SK-N-SH (cell line): Measurements from ENCODE around the gene ACSS1. TPM values are rescaled to one million over a fixed set of nuclear protein-coding genes. Genes with fewer than 3 reads are reported as not detected.

Experiments used
- CTCF ChIA-PET: fragments of 300-600, 350-600 bp; formaldehyde crosslinking; extraction: SDS; loops from one replicate; lab custom pipeline; 2021; lab: Yijun Ruan, JAX
- POLR2A ChIA-PET: fragments of 350-600 bp; sonication (Branson Sonifier 250); formaldehyde crosslinking; extraction: SDS; loops from one replicate; lab custom pipeline; 2020; ENCODE audit warnings: antibody characterized with exemption, inconsistent platforms; lab: Yijun Ruan, JAX
- DNase-seq: peaks from one replicate; pipeline ENCODE4 v3.0.0; 2012
- H2AFZ ChIP-seq: fragments of 200-600 bp; sonication (generic); 2 replicates; pipeline ENCODE4 v1.8.1; 2016; ENCODE audit warnings: antibody characterized with exemption, mild to moderate bottlenecking, low read depth
- H3F3A ChIP-seq: fragments of 200-600 bp; sonication (generic); replicated peaks from 2 replicates; pipeline ENCODE3; 2016; ENCODE audit warnings: antibody characterized with exemption, mild to moderate bottlenecking; ENCODE audit not compliant: insufficient read depth
- H3K27ac ChIP-seq, 2 experiments: fragments of 200-500 bp in 1 of 2; fragments of 200-600 bp in 1 of 2; sonication (Bioruptor generic) in 1 of 2; sonication (generic), shearing (Covaris generic) in 1 of 2; 2 replicates each; pipeline versions ENCODE4 v1.5.1 to v1.6.1; 2014 to 2016; ENCODE audit warnings: low read depth in 2 of 2, inconsistent platforms in 1 of 2, low read length in 1 of 2, mild to moderate bottlenecking in 1 of 2, mixed read lengths in 1 of 2
- H3K27me3 ChIP-seq: fragments of 200-600 bp; sonication (generic), shearing (Covaris generic); 2 replicates; pipeline ENCODE4 v1.6.1; 2016; ENCODE audit warnings: mixed run types; ENCODE audit not compliant: insufficient read depth
- H3K36me3 ChIP-seq, 2 experiments: fragments of 200-500 bp in 1 of 2; fragments of 200-600 bp in 1 of 2; sonication (Bioruptor generic) in 1 of 2; sonication (generic) in 1 of 2; replicated peaks in 1 of 2; 2 replicates each; pipeline versions ENCODE3 to v1.5.1; 2014 to 2016; ENCODE audit warnings: low read length in 1 of 2, mild to moderate bottlenecking in 1 of 2; ENCODE audit not compliant: insufficient read depth in 2 of 2, control insufficient read depth in 1 of 2
- H3K4me1 ChIP-seq, 2 experiments: fragments of 200-500 bp in 1 of 2; fragments of 200-600 bp in 1 of 2; sonication (Bioruptor generic) in 1 of 2; sonication (generic), shearing (Covaris generic) in 1 of 2; 2 replicates each; pipeline versions ENCODE4 v1.5.1 to v1.6.1; 2014 to 2016; ENCODE audit warnings: low read depth in 1 of 2, low read length in 1 of 2, mixed run types in 1 of 2; ENCODE audit not compliant: insufficient read depth in 2 of 2, control insufficient read depth in 1 of 2
- H3K4me2 ChIP-seq: fragments of 200-600 bp; sonication (generic), shearing (Covaris generic); 2 replicates; pipeline ENCODE4 v1.6.1; 2017; ENCODE audit warnings: mixed run types
- H3K4me3 ChIP-seq, 2 experiments: fragments of 200-500 bp in 1 of 2; fragments of 200-600 bp in 1 of 2; sonication (Bioruptor generic) in 1 of 2; sonication (generic), shearing (Covaris generic) in 1 of 2; 2 replicates each; pipeline versions ENCODE4 v1.5.1 to v1.8.1; 2014 to 2016; ENCODE audit warnings: low read depth in 2 of 2, inconsistent platforms in 1 of 2, low read length in 1 of 2, mild to moderate bottlenecking in 1 of 2, mixed read lengths in 1 of 2, moderate library complexity in 1 of 2
- H3K79me2 ChIP-seq: fragments of 200-600 bp; sonication (generic); 2 replicates; pipeline ENCODE4 v1.8.1; 2017; ENCODE audit warnings: mild to moderate bottlenecking; ENCODE audit not compliant: insufficient read depth
- H3K9ac ChIP-seq: fragments of 200-600 bp; sonication (generic); 2 replicates; pipeline ENCODE4 v1.6.1; 2017; ENCODE audit warnings: mixed run types
- H3K9me2 ChIP-seq: fragments of 200-600 bp; sonication (generic); 2 replicates; pipeline ENCODE4 v1.6.1; 2017; ENCODE audit warnings: mixed run types
- H3K9me3 ChIP-seq: fragments of 200-600 bp; sonication (generic); 2 replicates; pipeline ENCODE4 v1.6.1; 2017; ENCODE audit warnings: mixed run types, mild to moderate bottlenecking, moderate library complexity
- H4K20me1 ChIP-seq: fragments of 200-600 bp; sonication (generic); 2 replicates; pipeline ENCODE4 v1.6.1; 2017; ENCODE audit warnings: mild to moderate bottlenecking, mixed run types; ENCODE audit not compliant: insufficient read depth
- FOXJ3 ChIP-seq: sonication (generic); formaldehyde crosslinking; IDR thresholded peaks from 2 replicates; pipeline ENCODE4 v1.5.1; 2020; ENCODE audit warnings: mild to moderate bottlenecking, missing genetic modification reagents
- FOXM1 ChIP-seq: IDR thresholded peaks from 2 replicates; pipeline ENCODE4 v1.4.0; 2012; ENCODE audit warnings: low read depth, mild to moderate bottlenecking
- GABPA ChIP-seq: IDR thresholded peaks from 2 replicates; pipeline ENCODE4 v1.4.0; 2012; ENCODE audit warnings: low read depth, mild to moderate bottlenecking
- JUND ChIP-seq: IDR thresholded peaks from 2 replicates; pipeline ENCODE4 v1.4.0; 2012
- MEF2A ChIP-seq: IDR thresholded peaks from 2 replicates; pipeline ENCODE4 v1.4.0; 2012; ENCODE audit warnings: low read depth, borderline replicate concordance
- NRF1 ChIP-seq: IDR thresholded peaks from 2 replicates; pipeline ENCODE4 v1.6.1; 2012; ENCODE audit warnings: low read depth, mild to moderate bottlenecking, low read length
- POLR2AphosphoS5 ChIP-seq: IDR thresholded peaks from 2 replicates; pipeline ENCODE4 v1.6.1; 2012; ENCODE audit warnings: low read depth, low read length
- RAD21 ChIP-seq: IDR thresholded peaks from 2 replicates; pipeline ENCODE4 v1.6.1; 2012; ENCODE audit warnings: mild to moderate bottlenecking, low read length
- RCOR1 ChIP-seq: fragments of 150-350 bp; IDR thresholded peaks from 2 replicates; pipeline ENCODE4 v1.6.1; 2017; ENCODE audit warnings: antibody characterized with exemption, low read length
- RFX5 ChIP-seq: IDR thresholded peaks from 2 replicates; pipeline ENCODE4 v1.6.1; 2012; ENCODE audit warnings: mild to moderate bottlenecking, improper control_type of control experiment, low read length
- SMC3 ChIP-seq: IDR thresholded peaks from 2 replicates; pipeline ENCODE4 v1.6.1; 2012; ENCODE audit warnings: low read depth, low read length, improper control_type of control experiment
- TAF1 ChIP-seq: IDR thresholded peaks from 2 replicates; pipeline ENCODE4 v1.6.1; 2012; ENCODE audit warnings: low read depth, mild to moderate bottlenecking, low read length, moderate library complexity, borderline replicate concordance
- TCF12 ChIP-seq: IDR thresholded peaks from 2 replicates; pipeline ENCODE4 v1.4.0; 2012
- TEAD4 ChIP-seq: IDR thresholded peaks from 2 replicates; pipeline ENCODE4 v1.4.0; 2012; ENCODE audit warnings: mild to moderate bottlenecking, borderline replicate concordance; ENCODE audit not compliant: insufficient read depth
- WGBS: methylation state at CpG from one replicate; pipeline ENCODE4 v1.1.6; 2017; ENCODE audit warnings: low lambda C conversion rate; 5-methylcytosine and 5-hydroxymethylcytosine counted together
- polyA plus RNA-seq, 3 experiments: library from polyadenylated mRNA; depleted of rRNA; stranded (reverse); fragments of >200 nt; gene quantifications; 2 replicates each; pipeline ENCODE4 v1.2.3, GENCODE V29; 2012
- TF ChIP-seq, protein P1 (sequence below): fragments of 200-600 bp; sonication (generic); IDR thresholded peaks from 2 replicates; pipeline ENCODE4 v1.6.1; 2017; ENCODE audit warnings: antibody characterized with exemption, mild to moderate bottlenecking, moderate library complexity
- TF ChIP-seq, protein P2 (sequence below): fragments of 150-350 bp; IDR thresholded peaks from 2 replicates; pipeline ENCODE4 v1.6.1; 2016; ENCODE audit warnings: mild to moderate bottlenecking, low read depth, low read length
- TF ChIP-seq, protein P3 (sequence below): IDR thresholded peaks from 2 replicates; pipeline ENCODE4 v1.4.0; 2012; ENCODE audit warnings: low read depth, borderline replicate concordance
- TF ChIP-seq, protein P4 (sequence below): fragments of 150-350 bp; IDR thresholded peaks from 2 replicates; pipeline ENCODE4 v1.6.1; 2017; ENCODE audit warnings: antibody characterized with exemption, low read length, low read depth, borderline replicate concordance

ACSS1 gene
- polyA plus RNA-seq, 1 of the 3 experiments (the other 2 are of a cell fraction): 2.0 TPM

DNA sequence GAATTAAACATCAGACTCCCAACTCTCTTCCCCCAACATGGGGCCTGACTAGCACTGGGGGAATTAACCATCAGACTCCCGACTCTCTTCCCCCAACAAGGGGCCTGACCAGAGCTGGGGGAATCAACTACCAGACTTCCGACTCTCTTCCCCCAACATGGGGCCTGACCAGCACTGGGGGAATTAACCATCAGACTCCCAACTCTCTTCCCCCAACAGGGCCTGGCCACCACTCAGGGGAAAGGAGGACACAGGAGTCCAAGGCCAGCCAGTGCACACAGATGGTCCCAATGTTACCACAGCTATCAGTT, 95.8 kb downstream of the ACSS1 start:
- DNase-seq: no peak
- Histone ChIP-seq H2AFZ (no peak overlapping the region), H3K36me3 (peaks cover 10 to 62% of the 10 kb centered on the region in 2 experiments), H3K4me3 (no peak overlapping the region), H3K9me3 (no peaks in the 10 kb centered on the region), H3K79me2 (no peaks in the 10 kb centered on the region), H3K9me2 (no peaks in the 10 kb centered on the region), H3K27me3 (no peaks in the 10 kb centered on the region), H3F3A (no peaks in the 10 kb centered on the region), H4K20me1 (no peaks in the 10 kb centered on the region), H3K9ac (no peak overlapping the region), H3K27ac (no peak overlapping the region), H3K4me1 (no peaks in the 10 kb centered on the region), H3K4me2 (no peak overlapping the region)
- 88% methylated on average over 2 of the region's 2 CpGs for WGBS
- TF ChIP-seq TAF1 (no peak), SMC3 (no peak)
- ChIA-PET POLR2A (no interaction called here), CTCF (interaction anchor here (1.5 kb wide), 1 partner anchor 32 kb away, joined by 4 read pairs; no protein-coding TSS in a partner anchor)

DNA sequence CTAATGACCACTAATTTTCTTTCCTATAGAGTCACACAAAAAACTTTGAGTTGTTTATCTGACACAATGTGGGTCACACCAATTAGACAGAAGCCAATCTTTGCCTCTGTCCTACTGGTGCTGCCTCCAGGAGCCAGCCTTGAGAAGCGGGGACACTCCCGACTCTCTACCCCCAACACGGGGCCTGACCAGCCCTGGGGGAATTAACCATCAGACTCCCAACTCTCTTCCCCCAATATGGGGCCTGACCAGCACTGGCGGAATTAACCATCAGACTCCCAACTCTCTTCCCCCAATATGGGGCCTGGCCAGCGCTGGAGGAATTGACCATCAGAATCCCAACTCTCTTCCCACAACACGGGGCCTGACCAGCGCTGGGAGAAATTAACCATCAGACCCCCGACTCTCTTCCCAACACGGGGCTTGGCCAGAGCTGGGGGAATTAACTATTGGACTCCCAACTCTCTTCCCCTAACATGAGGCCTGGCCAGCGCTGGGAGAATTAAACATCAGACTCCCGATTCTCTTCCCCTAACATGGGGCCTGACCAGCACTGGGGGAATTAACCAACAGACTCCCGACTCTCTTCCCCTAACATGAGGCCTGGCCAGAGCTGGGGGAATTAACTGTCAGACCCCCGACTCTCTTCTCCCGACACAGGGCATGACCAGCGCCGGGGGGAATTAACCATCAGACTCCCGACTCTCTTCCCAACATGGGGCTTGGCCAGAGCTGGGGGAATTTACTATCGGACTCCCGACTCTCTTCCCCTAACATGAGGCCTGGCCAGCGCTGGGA, 96.4 kb downstream of the ACSS1 start:
- CTCF ChIA-PET: interaction anchor here (1.5 kb wide), 1 partner anchor 33 kb away, joined by 4 read pairs; no protein-coding TSS in a partner anchor
- no peak for DNase-seq
- POLR2A ChIA-PET: no interaction called here
- TF ChIP-seq RCOR1 (no peak), TCF12 (no peak), NRF1 (no peak), RAD21 (no peak), FOXJ3 (CRISPR knock-in tag) (no peak), RFX5 (no peak), TEAD4 (no peak), FOXM1 (no peak), JUND (no peak), MEF2A (no peak), GABPA (no peak), SMC3 (no peak), POLR2AphosphoS5 (no peak)
- TF ChIP-seq, protein P1, sequence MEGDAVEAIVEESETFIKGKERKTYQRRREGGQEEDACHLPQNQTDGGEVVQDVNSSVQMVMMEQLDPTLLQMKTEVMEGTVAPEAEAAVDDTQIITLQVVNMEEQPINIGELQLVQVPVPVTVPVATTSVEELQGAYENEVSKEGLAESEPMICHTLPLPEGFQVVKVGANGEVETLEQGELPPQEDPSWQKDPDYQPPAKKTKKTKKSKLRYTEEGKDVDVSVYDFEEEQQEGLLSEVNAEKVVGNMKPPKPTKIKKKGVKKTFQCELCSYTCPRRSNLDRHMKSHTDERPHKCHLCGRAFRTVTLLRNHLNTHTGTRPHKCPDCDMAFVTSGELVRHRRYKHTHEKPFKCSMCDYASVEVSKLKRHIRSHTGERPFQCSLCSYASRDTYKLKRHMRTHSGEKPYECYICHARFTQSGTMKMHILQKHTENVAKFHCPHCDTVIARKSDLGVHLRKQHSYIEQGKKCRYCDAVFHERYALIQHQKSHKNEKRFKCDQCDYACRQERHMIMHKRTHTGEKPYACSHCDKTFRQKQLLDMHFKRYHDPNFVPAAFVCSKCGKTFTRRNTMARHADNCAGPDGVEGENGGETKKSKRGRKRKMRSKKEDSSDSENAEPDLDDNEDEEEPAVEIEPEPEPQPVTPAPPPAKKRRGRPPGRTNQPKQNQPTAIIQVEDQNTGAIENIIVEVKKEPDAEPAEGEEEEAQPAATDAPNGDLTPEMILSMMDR: no peak
- TF ChIP-seq, protein P2, sequence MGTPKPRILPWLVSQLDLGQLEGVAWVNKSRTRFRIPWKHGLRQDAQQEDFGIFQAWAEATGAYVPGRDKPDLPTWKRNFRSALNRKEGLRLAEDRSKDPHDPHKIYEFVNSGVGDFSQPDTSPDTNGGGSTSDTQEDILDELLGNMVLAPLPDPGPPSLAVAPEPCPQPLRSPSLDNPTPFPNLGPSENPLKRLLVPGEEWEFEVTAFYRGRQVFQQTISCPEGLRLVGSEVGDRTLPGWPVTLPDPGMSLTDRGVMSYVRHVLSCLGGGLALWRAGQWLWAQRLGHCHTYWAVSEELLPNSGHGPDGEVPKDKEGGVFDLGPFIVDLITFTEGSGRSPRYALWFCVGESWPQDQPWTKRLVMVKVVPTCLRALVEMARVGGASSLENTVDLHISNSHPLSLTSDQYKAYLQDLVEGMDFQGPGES: no peak
- TF ChIP-seq, protein P3, sequence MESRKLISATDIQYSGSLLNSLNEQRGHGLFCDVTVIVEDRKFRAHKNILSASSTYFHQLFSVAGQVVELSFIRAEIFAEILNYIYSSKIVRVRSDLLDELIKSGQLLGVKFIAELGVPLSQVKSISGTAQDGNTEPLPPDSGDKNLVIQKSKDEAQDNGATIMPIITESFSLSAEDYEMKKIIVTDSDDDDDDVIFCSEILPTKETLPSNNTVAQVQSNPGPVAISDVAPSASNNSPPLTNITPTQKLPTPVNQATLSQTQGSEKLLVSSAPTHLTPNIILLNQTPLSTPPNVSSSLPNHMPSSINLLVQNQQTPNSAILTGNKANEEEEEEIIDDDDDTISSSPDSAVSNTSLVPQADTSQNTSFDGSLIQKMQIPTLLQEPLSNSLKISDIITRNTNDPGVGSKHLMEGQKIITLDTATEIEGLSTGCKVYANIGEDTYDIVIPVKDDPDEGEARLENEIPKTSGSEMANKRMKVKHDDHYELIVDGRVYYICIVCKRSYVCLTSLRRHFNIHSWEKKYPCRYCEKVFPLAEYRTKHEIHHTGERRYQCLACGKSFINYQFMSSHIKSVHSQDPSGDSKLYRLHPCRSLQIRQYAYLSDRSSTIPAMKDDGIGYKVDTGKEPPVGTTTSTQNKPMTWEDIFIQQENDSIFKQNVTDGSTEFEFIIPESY: no peak
- TF ChIP-seq, protein P4, sequence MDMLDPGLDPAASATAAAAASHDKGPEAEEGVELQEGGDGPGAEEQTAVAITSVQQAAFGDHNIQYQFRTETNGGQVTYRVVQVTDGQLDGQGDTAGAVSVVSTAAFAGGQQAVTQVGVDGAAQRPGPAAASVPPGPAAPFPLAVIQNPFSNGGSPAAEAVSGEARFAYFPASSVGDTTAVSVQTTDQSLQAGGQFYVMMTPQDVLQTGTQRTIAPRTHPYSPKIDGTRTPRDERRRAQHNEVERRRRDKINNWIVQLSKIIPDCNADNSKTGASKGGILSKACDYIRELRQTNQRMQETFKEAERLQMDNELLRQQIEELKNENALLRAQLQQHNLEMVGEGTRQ: no peak

More for the DNA sequence above, 96.4 kb downstream of the ACSS1 start:
- Histone ChIP-seq H3F3A (no peaks in the 10 kb centered on the region), H3K79me2 (no peaks in the 10 kb centered on the region), H2AFZ (no peak overlapping the region), H3K27ac (no peak overlapping the region), H4K20me1 (no peaks in the 10 kb centered on the region), H3K36me3 (peaks cover 7 to 64% of the 10 kb centered on the region in 2 experiments), H3K9ac (no peak overlapping the region), H3K9me2 (no peaks in the 10 kb centered on the region), H3K9me3 (no peaks in the 10 kb centered on the region), H3K27me3 (no peaks in the 10 kb centered on the region), H3K4me1 (no peaks in the 10 kb centered on the region), H3K4me2 (no peak overlapping the region), H3K4me3 (no peak overlapping the region)
- 91% methylated on average over 20 of the region's 20 CpGs for WGBS
